ENCODE results near the gene CCR6. TPM values are rescaled to one million over a fixed set of nuclear protein-coding genes. Genes with fewer than 3 reads are reported as not detected.

Gene CCR6
- total RNA-seq, 2 experiments from 2014 or later = 0.23 TPM; not detected in 1

- POLR2A ChIA-PET = no interaction called here
- no peak for DNase-seq
- intact Hi-C loops (cut with micrococcal nuclease) = no loop called here
- no peak for TF ChIP-seq CTCF (IDR thresholded peaks at IDR 0.05)
- CTCF ChIA-PET = no interaction called here
- no peak for ATAC-seq
- Mint-ChIP-seq H3K4me1 (ENCODE audit: low read depth) (peaks cover 45% of the 10 kb centered on the region), H3K27ac (no peak overlapping the region), H3K27me3 (no peaks in the 10 kb centered on the region), H3K36me3 (ENCODE audit: low read depth) (no peaks in the 10 kb centered on the region), H3K4me3 (no peak overlapping the region), H3K9me3 (no peaks in the 10 kb centered on the region)
Observed at GRCh38 chr6:167116838-167117228, 6.1 kb upstream of the CCR6 start.

GRCh38 chr6:167118006-167118405 is 4.9 kb upstream of the CCR6 start:
- ChIA-PET POLR2A (no interaction called here), CTCF (interaction anchor here (1.2 kb wide), 1 partner anchor 75 kb away, joined by 3 read pairs; no protein-coding TSS in a partner anchor)
- ATAC-seq (peak; percentile 31), DNase-seq (no peak)
- H3K4me3 Mint-ChIP-seq = no peak overlapping the region
- intact Hi-C loops (cut with micrococcal nuclease) = no loop called here
- no peak for TF ChIP-seq CTCF (IDR thresholded peaks at IDR 0.05)
- H3K27me3 Mint-ChIP-seq = no peaks in the 10 kb centered on the region
- H3K9me3 Mint-ChIP-seq = no peaks in the 10 kb centered on the region
- no peaks in the 10 kb centered on the region for H3K36me3 Mint-ChIP-seq (ENCODE audit: low read depth)
- no peak overlapping the region for H3K27ac Mint-ChIP-seq
- H3K4me1 Mint-ChIP-seq (ENCODE audit: low read depth) = peaks cover 40% of the 10 kb centered on the region

- H3K27me3 Mint-ChIP-seq = no peaks in the 10 kb centered on the region
Observed at GRCh38 chr6:167118839-167119238, 4.1 kb upstream of the CCR6 start.

GRCh38 chr6:167119670-167120582 is 3.0 kb upstream of the CCR6 start:
- no peak for ATAC-seq

More at GRCh38 chr6:167118839-167119238, 4.1 kb upstream of the CCR6 start:
- intact Hi-C loops (cut with micrococcal nuclease) = no loop called here
- H3K4me1 Mint-ChIP-seq (ENCODE audit: low read depth) = peaks cover 38% of the 10 kb centered on the region
- peak overlapping the region; percentile 18 for H3K27ac Mint-ChIP-seq
- H3K36me3 Mint-ChIP-seq (ENCODE audit: low read depth) = no peaks in the 10 kb centered on the region
- H3K4me3 Mint-ChIP-seq = peak overlapping the region; percentile 5
- no peaks in the 10 kb centered on the region for H3K9me3 Mint-ChIP-seq
- DNase-seq (no peak), ATAC-seq (no peak)
- no peak for TF ChIP-seq CTCF (IDR thresholded peaks at IDR 0.05)
- ChIA-PET POLR2A (no interaction called here), CTCF (interaction anchor here (0.9 kb wide), 1 partner anchor 20 kb away, joined by 3 read pairs; no protein-coding TSS in a partner anchor)

More at GRCh38 chr6:167119670-167120582, 3.0 kb upstream of the CCR6 start:
- H3K4me1 Mint-ChIP-seq (ENCODE audit: low read depth) = peaks cover 36% of the 10 kb centered on the region
- no peak for DNase-seq
- CTCF ChIA-PET = interaction anchor here (0.9 to 2.5 kb wide), 2 partner anchors 19 to 22 kb away, joined by 3 to 9 read pairs; no protein-coding TSS in a partner anchor
- no peak overlapping the region for H3K4me3 Mint-ChIP-seq
- no peak for TF ChIP-seq CTCF (IDR thresholded peaks at IDR 0.05)
- no peak overlapping the region for H3K27ac Mint-ChIP-seq
- POLR2A ChIA-PET = interaction anchor here (0.5 kb wide), 1 partner anchor 59 kb away, joined by 3 read pairs; no protein-coding TSS in a partner anchor
- intact Hi-C loops (cut with micrococcal nuclease) = no loop called here
- no peaks in the 10 kb centered on the region for H3K36me3 Mint-ChIP-seq (ENCODE audit: low read depth)
- H3K9me3 Mint-ChIP-seq = no peaks in the 10 kb centered on the region
- H3K27me3 Mint-ChIP-seq = no peaks in the 10 kb centered on the region
